GM10266 (cell line): ENCODE data around the gene FAM149B1.
A peak's percentile ranks its signal among the peaks of the same experiment; 100 is the strongest.
"Not testable (repeated sequence)": the region's sequence is repeated elsewhere in the genome, so short reads cannot be mapped to it uniquely, and the experiment has no call there.

ENCODE experiments used
- DNase-seq: peaks from one replicate; pipeline ENCODE4 v3.0.0; 2012; ENCODE audit errors: extremely low spot score
- TF ChIP-seq, protein P1 (sequence below): IDR thresholded peaks from 2 replicates; pipeline ENCODE4 v1.5.1; 2012; ENCODE audit warnings: mild to moderate bottlenecking, low read depth; ENCODE audit not compliant: control insufficient read depth, insufficient read depth; ENCODE audit errors: missing control alignments

FAM149B1 gene

DNA sequence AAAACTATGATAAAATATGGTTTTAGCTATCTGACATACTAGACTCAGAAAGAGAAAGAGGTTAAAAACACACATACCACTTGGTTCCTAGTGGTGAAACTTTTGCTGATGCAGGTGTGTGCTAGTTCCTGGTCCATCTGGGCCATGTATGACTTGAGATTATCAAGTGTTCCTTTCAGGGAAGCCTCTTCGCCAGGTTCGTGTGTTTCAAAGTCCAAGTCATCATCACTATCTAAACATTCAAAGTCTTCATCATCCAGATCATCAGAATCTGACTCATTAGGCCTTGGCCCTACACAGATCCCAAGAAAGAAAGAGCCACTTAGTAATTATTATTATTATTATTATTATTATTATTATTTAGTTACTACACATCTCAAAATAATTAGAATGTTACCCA lies 31.3 kb upstream of the FAM149B1 start:
- no peak for DNase-seq
- TF ChIP-seq, protein P1, sequence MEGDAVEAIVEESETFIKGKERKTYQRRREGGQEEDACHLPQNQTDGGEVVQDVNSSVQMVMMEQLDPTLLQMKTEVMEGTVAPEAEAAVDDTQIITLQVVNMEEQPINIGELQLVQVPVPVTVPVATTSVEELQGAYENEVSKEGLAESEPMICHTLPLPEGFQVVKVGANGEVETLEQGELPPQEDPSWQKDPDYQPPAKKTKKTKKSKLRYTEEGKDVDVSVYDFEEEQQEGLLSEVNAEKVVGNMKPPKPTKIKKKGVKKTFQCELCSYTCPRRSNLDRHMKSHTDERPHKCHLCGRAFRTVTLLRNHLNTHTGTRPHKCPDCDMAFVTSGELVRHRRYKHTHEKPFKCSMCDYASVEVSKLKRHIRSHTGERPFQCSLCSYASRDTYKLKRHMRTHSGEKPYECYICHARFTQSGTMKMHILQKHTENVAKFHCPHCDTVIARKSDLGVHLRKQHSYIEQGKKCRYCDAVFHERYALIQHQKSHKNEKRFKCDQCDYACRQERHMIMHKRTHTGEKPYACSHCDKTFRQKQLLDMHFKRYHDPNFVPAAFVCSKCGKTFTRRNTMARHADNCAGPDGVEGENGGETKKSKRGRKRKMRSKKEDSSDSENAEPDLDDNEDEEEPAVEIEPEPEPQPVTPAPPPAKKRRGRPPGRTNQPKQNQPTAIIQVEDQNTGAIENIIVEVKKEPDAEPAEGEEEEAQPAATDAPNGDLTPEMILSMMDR = no peak

DNA sequence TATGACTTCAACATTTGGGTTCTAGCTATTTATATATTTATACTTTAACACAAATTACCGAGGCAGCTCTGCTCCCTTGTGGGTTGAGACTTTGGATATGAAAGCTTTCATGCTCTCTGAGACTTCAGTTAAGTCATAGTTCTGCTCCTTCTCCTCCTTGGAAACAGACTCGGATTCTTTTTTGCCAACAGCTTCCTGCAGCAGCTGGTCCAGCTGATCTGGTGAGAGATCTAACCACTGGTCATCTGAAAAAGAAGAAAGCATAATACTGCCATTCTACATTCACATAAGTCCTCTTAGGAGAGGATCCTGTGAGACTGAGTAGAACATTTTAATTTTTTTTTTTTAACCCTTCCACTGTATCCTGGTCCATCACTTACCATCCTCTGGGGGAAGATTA lies 28.7 kb upstream of the FAM149B1 start:
- DNase-seq = no peak
- TF ChIP-seq, protein P1 = no peak

DNA sequence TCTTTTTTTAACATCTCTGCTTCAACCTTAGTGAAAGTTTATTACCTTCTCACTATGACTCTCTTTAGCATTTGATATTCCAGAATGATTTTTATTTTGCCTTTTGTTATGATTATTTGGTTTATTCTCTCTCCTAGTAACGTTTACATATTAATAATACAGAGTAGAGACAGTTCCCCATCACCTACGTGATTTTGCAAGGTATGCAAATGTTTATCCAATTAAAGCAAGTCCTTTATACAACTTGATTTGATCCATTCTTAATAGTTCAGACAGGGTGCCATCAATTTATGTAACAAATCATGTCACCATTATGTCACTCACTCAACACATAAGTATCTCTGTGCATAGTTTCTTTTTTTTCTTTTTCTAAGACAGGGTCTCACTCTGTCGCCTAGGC lies 26.3 kb upstream of the FAM149B1 start:
- TF ChIP-seq, protein P1 = no peak
- no peak for DNase-seq

DNA sequence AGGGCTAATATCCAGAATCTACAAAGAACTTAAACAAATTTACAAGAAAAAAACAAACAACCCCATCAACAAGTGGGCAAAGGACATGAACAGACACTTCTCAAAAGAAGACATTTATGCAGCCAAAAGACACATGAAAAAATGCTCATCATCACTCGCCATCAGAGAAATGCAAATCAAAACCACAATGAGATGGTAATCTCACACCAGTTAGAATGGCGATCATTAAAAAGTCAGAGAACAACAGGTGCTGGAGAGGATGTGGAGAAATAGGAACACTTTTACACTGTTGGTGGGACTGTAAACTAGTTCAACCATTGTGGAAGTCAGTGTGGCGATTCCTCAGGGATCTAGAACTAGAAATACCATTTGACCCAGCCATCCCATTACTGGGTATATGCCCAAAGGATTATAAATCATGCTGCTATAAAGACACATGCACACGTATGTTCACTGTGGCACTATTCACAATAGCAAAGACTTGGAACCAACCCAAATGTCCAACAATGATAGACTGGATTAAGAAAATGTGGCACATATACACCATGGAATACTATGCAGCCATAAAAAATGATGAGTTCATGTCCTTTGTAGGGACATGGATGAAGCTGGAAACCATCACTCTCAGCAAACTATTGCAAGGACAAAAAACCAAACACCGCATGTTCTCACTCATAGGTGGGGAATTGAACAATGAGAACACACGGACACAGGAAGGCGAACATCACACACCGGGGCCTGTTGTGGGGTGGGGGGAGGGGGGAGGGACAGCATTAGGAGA lies 17.1 kb upstream of the FAM149B1 start:
- not testable (repeated sequence) for DNase-seq

DNA sequence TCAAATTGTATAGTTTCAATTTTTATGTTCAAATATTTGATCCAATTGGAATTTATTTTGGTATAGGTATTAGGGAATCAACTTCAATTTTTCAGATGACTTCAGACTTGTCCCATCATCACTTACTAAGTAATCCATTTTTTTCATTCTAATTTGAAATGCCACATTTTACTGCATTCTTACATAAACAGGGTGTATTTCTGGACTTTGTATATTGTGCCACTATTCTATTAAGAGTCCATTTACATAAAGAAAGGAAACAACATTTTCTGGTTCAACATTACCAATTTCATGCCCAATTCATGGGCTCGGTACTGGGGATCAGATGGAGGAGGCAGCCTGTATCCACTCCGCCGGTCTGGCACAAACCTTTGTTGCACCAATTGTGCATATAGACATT lies 15.9 kb upstream of the FAM149B1 start:
- TF ChIP-seq, protein P1 = no peak
- DNase-seq = no peak

DNA sequence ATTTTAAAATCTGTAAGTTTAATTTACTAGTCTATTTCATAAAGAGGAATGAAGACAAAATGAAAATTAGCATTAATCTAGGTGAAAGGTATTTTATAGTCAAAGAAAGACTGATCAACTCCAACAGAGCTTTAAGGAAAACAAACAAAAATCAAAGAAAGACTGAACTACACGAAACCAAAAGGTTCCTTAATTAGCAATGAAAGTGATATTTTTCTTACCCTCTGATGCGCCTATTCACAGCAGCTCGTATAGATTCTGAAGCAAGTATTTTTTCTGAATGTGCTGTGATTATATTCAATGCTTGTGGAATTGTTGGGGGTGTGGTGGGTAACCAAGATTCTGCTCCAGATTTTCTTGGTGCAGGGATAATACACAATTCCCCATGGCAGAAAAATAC lies 11.9 kb upstream of the FAM149B1 start:
- TF ChIP-seq, protein P1 = no peak
- no peak for DNase-seq

DNA sequence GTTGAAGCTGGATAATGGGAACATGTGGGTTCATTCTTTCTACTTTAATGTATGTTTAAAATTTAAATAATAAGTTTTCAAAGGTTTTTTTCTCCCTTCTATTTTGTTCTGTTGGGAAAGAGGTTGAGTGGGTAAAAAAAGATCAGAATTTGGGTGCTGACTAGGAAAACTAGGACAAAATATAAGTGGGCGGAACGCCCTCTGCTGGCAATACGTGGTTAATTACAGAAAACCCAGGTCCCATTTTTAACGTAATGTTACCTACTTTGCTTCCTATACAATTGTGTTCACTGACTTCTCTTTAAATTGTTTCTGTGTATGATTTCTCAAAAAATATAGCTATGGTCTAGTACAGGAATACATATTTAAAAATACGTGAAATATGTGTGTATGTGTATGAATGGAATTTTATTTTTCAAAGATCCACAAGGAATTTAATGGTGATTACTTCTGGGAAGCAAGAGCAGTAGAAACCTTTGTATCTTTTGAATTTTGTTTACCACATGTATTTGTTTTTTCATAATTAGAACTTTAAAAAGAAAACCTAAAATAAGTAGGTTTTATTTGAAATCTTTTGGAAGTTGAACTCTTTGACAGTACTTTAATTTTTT lies 8.8 kb upstream of the FAM149B1 start:
- peak; percentile 40 for DNase-seq
- TF ChIP-seq, protein P1 = peak; percentile 66
